Erythroblast (primary cell): ENCODE measurements around the gene JPH4.
"Not testable (repeated sequence)": the region's sequence is repeated elsewhere in the genome, so short reads cannot be mapped to it uniquely, and the experiment has no call there.

ENCODE experiments used
- DNase-seq, 2 experiments: peaks; one replicate each; lab custom pipeline; 2025; lab: John Stamatoyannopoulos, UW
- GATA1 ChIP-seq: IDR thresholded peaks from 2 replicates; pipeline ENCODE4 v1.6.1; 2011; ENCODE audit warnings: low read depth, mild to moderate bottlenecking, control low read depth, low read length, moderate library complexity
- POLR2A ChIP-seq: IDR thresholded peaks from 2 replicates; pipeline ENCODE4 v1.6.1; 2011; ENCODE audit warnings: mild to moderate bottlenecking, low read length

Gene JPH4

GRCh38 chr14:23538050-23538718 lies 40.4 kb downstream of the JPH4 start:
- DNase-seq = no peak
- TF ChIP-seq GATA1 (no peak), POLR2A (no peak)

DNA sequence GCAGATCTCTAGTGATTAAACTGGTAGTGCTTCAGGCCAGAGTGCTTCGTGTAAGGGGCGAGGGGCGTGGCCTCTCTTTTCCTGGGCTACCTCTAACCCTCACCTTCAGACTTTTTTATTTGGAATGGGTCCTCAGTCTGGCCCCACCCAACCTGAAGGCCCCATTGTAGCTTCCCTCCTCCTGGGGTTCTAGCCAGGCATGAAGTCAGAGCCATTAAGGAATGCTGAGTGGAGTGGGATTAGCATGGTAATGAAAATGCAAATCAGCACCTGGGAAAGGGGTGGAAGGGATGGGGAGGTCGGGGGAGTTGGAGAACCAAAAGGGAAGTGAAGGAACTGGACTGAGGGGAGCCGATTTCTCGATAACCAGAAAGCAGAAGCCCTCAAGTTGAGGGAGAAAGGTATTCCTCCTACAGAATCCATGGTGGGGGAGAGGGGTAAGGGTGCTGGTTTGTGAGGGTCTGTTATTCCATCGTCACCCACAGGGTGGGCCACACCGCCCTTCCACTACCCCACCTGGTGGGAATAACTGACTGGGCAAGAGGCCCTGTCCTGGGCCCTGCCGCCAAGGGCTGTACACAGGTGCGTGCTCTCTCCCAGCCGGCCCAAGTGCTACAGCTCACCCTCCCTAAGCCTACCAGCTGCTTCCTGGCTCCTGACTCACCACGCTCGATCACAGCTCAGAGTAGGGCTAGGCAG lies 41.1 kb downstream of the JPH4 start:
- no peak for DNase-seq
- TF ChIP-seq POLR2A = no peak
- TF ChIP-seq GATA1 = no peak

DNA sequence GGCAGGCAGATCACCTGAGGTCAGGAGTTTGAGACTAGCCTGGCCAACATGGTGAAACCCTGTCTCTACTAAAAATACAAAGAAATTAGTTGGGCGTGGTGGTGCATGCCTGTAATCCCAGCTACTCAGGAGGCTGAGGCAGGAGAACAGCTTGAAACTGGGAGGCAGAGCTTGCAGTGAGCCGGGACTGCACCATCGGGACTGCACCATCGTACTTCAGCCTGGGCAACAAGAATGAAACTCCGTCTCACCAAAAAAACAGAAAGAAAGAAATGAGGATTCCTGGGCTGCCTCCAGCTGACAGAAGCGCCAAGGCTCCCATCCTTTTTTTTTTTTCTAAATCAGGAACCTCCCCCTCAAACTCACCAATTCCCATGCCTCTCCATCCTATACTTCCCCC lies 41.7 kb downstream of the JPH4 start:
- not testable (repeated sequence) for DNase-seq

- no peak for TF ChIP-seq POLR2A
- TF ChIP-seq GATA1 = no peak
- no peak for DNase-seq
Observed at GRCh38 chr14:23536494-23536893, 42.1 kb downstream of the JPH4 start.

- DNase-seq = no peak
- TF ChIP-seq POLR2A = no peak
- no peak for TF ChIP-seq GATA1
Observed at GRCh38 chr14:23535943-23536342, 42.6 kb downstream of the JPH4 start.

- DNase-seq = no peak
- no peak for TF ChIP-seq POLR2A
- TF ChIP-seq GATA1 = no peak
Observed at GRCh38 chr14:23533652-23534435, 44.7 kb downstream of the JPH4 start.

DNA sequence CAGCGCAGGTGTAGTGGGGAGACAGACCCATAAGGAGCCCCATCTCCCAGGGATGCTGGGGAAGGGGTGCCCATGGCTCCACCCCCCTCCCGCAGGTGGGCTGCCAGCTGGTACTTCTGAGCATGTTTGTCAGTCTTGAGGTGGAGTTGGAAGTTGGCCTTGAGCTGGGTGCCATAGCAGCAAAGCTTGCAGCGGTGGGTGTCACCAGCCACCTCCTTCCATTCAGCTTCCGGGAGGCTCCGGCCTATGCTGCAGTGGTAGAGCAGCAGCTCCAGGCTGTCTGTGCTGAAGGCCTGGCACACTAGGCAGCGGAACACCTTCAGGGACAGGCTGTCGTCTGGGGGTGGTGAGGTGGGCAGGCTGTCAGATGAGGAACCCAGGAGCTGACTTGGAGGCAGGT lies 45.9 kb downstream of the JPH4 start:
- DNase-seq = no peak
- TF ChIP-seq GATA1 (no peak), POLR2A (no peak)

- no peak for DNase-seq
- TF ChIP-seq GATA1 = no peak
- TF ChIP-seq POLR2A = no peak
Observed at GRCh38 chr14:23531391-23531790, 47.2 kb downstream of the JPH4 start.

DNA sequence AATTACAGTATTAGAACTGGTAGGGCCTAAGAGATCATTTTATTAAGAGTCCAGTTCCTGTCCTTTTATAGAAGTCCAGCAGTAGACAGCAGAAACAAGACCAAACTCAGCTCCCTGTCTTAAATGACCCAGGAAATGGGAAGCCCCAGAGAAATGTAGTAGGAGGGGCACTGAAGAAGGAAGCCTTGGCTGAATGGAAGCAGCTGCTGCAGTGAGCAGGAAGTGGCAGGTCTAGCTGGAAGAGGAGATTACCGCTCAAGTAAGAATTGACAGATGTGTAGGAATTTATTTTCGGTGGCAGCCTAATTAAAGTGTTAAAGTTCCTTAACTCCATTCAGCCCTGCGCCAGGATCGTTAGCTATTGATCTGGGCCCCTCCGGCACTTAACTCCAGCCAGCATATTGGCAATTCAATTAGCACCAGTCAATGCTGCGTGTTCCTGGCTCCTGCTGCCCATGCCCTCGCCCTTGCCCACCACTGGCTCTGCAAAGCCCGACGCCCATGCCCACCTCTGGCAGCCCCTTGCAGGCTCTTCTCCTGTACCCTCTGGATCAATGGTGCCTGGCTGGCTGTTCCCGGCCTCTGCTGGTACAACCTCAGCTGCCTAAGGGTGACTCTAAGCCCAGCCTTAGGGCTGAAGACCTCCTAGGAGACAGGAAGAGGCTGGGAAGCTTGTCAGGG lies 48.1 kb downstream of the JPH4 start:
- no peak for DNase-seq

DNA sequence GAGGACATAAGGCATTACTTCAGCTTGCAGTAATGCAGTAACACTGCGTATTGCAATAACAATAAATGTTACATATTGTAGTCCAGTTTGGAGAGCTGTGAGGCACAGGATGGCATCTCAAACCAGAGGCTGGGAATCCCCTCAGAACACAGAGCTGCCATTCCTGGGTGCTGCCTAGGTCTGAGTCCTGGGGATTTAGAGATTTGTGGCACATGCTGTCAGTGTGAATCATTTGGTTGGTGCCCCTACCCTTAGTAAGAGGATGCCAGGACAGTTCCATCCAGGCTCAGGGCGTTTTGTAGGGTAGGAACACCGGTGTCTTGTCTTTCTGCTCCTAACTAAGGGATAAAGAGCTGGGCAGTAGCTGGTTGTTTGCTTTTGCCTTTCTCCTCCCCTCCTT lies 49.6 kb downstream of the JPH4 start:
- TF ChIP-seq POLR2A (no peak), GATA1 (no peak)
- no peak for DNase-seq

More for the DNA sequence above, 48.1 kb downstream of the JPH4 start:
- TF ChIP-seq GATA1 (no peak), POLR2A (no peak)

- TF ChIP-seq POLR2A (no peak), GATA1 (no peak)
Observed at GRCh38 chr14:23528555-23528954, 50.0 kb downstream of the JPH4 start.

GRCh38 chr14:23525611-23526010 lies 53.0 kb downstream of the JPH4 start:
- no peak for TF ChIP-seq GATA1
- DNase-seq = no peak

More at GRCh38 chr14:23528555-23528954, 50.0 kb downstream of the JPH4 start:
- no peak for DNase-seq

GRCh38 chr14:23524954-23525353 lies 53.6 kb downstream of the JPH4 start:
- TF ChIP-seq GATA1 = no peak
- no peak for TF ChIP-seq POLR2A
- no peak for DNase-seq
